H54 (cell line): ENCODE measurements around the gene OR14A2.
"Not testable (repeated sequence)": the region's sequence is repeated elsewhere in the genome, so short reads cannot be mapped to it uniquely, and the experiment has no call there.

Source experiments
- DNase-seq: peaks from one replicate; pipeline ENCODE4 v3.0.0; 2011; ENCODE audit warnings: low spot score, mixed read lengths; ENCODE audit not compliant: insufficient read length
- FAIRE-seq: peaks from 3 replicates; lab custom pipeline; 2011; peaks lifted over from hg19 to GRCh38; lab: Jason Lieb, UNC
- POLR2A ChIP-seq: IDR thresholded peaks from 2 replicates; pipeline ENCODE4 v1.6.1; 2011; ENCODE audit warnings: low read depth, mild to moderate bottlenecking, low read length

OR14A2 gene

GRCh38 chr1:247748041-247748440, at the start of gene OR14A2:
Gene OR14A2, minus strand, starts transcription at chr1:247748141.
- FAIRE-seq (no peak), DNase-seq (no peak)
- TF ChIP-seq POLR2A: no peak

GRCh38 chr1:247797518-247797917, 49.6 kb upstream of the OR14A2 start:
- FAIRE-seq: no peak
- no peak for TF ChIP-seq POLR2A
- no peak for DNase-seq

- TF ChIP-seq POLR2A: no peak
- DNase-seq: no peak
- no peak for FAIRE-seq
Measured at GRCh38 chr1:247769603-247770002, 21.7 kb upstream of the OR14A2 start.

GRCh38 chr1:247760456-247760855, 12.5 kb upstream of the OR14A2 start, which contains the start of gene OR1C1:
Gene OR1C1, minus strand, starts transcription at chr1:247760556. Its CDS starts 2,150 bp downstream, at chr1:247758406.
- no peak for FAIRE-seq
- TF ChIP-seq POLR2A: no peak
- no peak for DNase-seq

- DNase-seq, FAIRE-seq: not testable (repeated sequence)
Measured at GRCh38 chr1:247754311-247754710, 6.4 kb upstream of the OR14A2 start.

- no peak for TF ChIP-seq POLR2A
- FAIRE-seq (no peak), DNase-seq (no peak)
Measured at GRCh38 chr1:247749870-247750269, 1.9 kb upstream of the OR14A2 start.

GRCh38 chr1:247747616-247748015, 325 bp downstream of the OR14A2 start:
- no peak for TF ChIP-seq POLR2A
- DNase-seq (no peak), FAIRE-seq (no peak)

- TF ChIP-seq POLR2A: no peak
- no peak for DNase-seq
- FAIRE-seq: peak; percentile 50
Measured at GRCh38 chr1:247746391-247746935, 1.5 kb downstream of the OR14A2 start.

- DNase-seq: not testable (repeated sequence)
- peak; percentile 95 for FAIRE-seq
Measured at GRCh38 chr1:247742215-247742760, 5.7 kb downstream of the OR14A2 start.

- DNase-seq (no peak), FAIRE-seq (no peak)
- TF ChIP-seq POLR2A: no peak
Measured at GRCh38 chr1:247741756-247742155, 6.2 kb downstream of the OR14A2 start.

GRCh38 chr1:247740721-247741120, 7.2 kb downstream of the OR14A2 start:
- FAIRE-seq (no peak), DNase-seq (no peak)
- no peak for TF ChIP-seq POLR2A

GRCh38 chr1:247738315-247738714, 9.6 kb downstream of the OR14A2 start, which contains the start of gene OR14K1:
Gene OR14K1, plus strand, starts transcription at chr1:247738615. Its CDS starts 0 bp downstream, at chr1:247738615.
- TF ChIP-seq POLR2A: no peak
- FAIRE-seq (no peak), DNase-seq (no peak)

- no peak for FAIRE-seq
- TF ChIP-seq POLR2A: no peak
- no peak for DNase-seq
Measured at GRCh38 chr1:247721222-247721621, 26.7 kb downstream of the OR14A2 start.

- FAIRE-seq (no peak), DNase-seq (no peak)
- no peak for TF ChIP-seq POLR2A
Measured at GRCh38 chr1:247716546-247716945, 31.4 kb downstream of the OR14A2 start, which contains the start of gene OR6F1. Gene OR6F1, minus strand, starts transcription at chr1:247716646. Its CDS starts 3,891 bp downstream, at chr1:247712755.

- TF ChIP-seq POLR2A: no peak
- FAIRE-seq (no peak), DNase-seq (no peak)
Measured at GRCh38 chr1:247713753-247714152, 34.2 kb downstream of the OR14A2 start.

- DNase-seq: not testable (repeated sequence)
Measured at GRCh38 chr1:247710681-247711080, 37.3 kb downstream of the OR14A2 start.

More at GRCh38 chr1:247710681-247711080, 37.3 kb downstream of the OR14A2 start:
- FAIRE-seq: not testable (repeated sequence)
